GM21526 (cell line): Measurements from ENCODE around the gene RHO.

ENCODE experiments used
- ATAC-seq: cut with Tn5 transposase; IDR thresholded peaks from one replicate; pipeline ENCODE4 v1.9.1; 2021; ENCODE audit warnings: moderate library complexity; ENCODE audit not compliant: unreplicated experiment, low FRiP score

RHO gene

GRCh38 chr3:129518581-129518980, 9.9 kb upstream of the RHO start:
- ATAC-seq: no peak

GRCh38 chr3:129519449-129519848, 9.0 kb upstream of the RHO start:
- ATAC-seq: no peak

GRCh38 chr3:129519896-129520715, 8.3 kb upstream of the RHO start:
- ATAC-seq: no peak

GRCh38 chr3:129520960-129521359, 7.5 kb upstream of the RHO start:
- no peak for ATAC-seq

- no peak for ATAC-seq
Observed at GRCh38 chr3:129521611-129522010, 6.8 kb upstream of the RHO start.

- no peak for ATAC-seq
Observed at GRCh38 chr3:129522953-129523352, 5.5 kb upstream of the RHO start.

- ATAC-seq: no peak
Observed at GRCh38 chr3:129524081-129524480, 4.4 kb upstream of the RHO start.

GRCh38 chr3:129525341-129525968, 3.0 kb upstream of the RHO start:
- ATAC-seq: no peak

- peak; percentile 80 for ATAC-seq
Observed at GRCh38 chr3:129526121-129526900, 2.1 kb upstream of the RHO start.

GRCh38 chr3:129527262-129527661, 1.2 kb upstream of the RHO start:
- ATAC-seq: no peak

GRCh38 chr3:129529436-129530210, 1.2 kb downstream of the RHO start:
- ATAC-seq: no peak

- ATAC-seq: no peak
Observed at GRCh38 chr3:129530251-129530791, 1.9 kb downstream of the RHO start.

GRCh38 chr3:129530821-129531220, 2.4 kb downstream of the RHO start:
- ATAC-seq: no peak

- ATAC-seq: no peak
Observed at GRCh38 chr3:129531699-129532098, 3.3 kb downstream of the RHO start.

GRCh38 chr3:129532261-129532660, 3.8 kb downstream of the RHO start:
- ATAC-seq: no peak

- ATAC-seq: no peak
Observed at GRCh38 chr3:129533406-129533805, 5.0 kb downstream of the RHO start.

GRCh38 chr3:129534428-129535027, 6.1 kb downstream of the RHO start:
- no peak for ATAC-seq

- ATAC-seq: no peak
Observed at GRCh38 chr3:129535075-129535474, 6.6 kb downstream of the RHO start.

GRCh38 chr3:129536374-129536667, 7.9 kb downstream of the RHO start:
- no peak for ATAC-seq

GRCh38 chr3:129536804-129537203, 8.4 kb downstream of the RHO start:
- no peak for ATAC-seq
